T47D (cell line): ENCODE measurements around the gene CXCR4.

Experiments used
- DNase-seq, 2 experiments: peaks; one replicate each; pipeline versions ENCODE4 v3.0.0 to v3.0.0-alpha.2; 2011 to 2012; ENCODE audit warnings: low read depth in 1 of 2, low spot score in 1 of 2
- JUND ChIP-seq: IDR thresholded peaks from 2 replicates; pipeline ENCODE4 v1.6.1; 2012; ENCODE audit warnings: low read depth
- in situ Hi-C: cut with HindIII; loops from 2 replicates; pipeline ENCODE4 v1.10.0; 2016; ENCODE audit warnings: low sequenced_read_pairs, low pct_unique_long_range_greater_than_20kb

The CXCR4 gene

DNA sequence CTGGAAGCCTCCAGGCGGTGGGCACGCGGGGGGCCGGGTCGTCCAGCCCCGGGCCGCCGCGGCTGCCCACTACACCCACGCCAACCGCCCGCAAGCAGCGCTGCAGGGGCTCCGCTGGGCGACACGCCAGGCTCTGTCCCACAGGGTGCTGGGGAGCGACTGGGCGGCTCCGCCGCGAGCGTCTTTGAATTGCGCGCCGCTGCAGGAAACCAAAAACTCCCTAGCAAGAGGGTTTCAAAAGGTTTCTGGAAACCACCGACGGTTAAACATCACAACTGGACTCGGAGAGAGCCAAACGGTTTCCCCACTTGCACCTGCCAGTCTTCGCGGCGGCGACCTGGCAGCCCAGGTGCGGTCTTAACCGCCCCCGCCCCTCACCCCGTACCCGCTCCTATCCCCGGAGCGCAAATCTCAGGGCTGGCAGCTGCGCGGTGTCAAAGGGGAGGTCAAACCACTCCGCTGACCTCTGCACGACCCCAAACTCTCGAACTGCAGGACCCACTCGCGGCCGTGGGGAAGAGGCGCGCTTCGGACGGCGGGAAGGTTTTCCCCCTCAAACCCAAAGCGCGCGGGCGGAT is 1.0 kb downstream of the CXCR4 start:
- no peak for DNase-seq
- TF ChIP-seq JUND: no peak
- in situ Hi-C loops: no loop called here

DNA sequence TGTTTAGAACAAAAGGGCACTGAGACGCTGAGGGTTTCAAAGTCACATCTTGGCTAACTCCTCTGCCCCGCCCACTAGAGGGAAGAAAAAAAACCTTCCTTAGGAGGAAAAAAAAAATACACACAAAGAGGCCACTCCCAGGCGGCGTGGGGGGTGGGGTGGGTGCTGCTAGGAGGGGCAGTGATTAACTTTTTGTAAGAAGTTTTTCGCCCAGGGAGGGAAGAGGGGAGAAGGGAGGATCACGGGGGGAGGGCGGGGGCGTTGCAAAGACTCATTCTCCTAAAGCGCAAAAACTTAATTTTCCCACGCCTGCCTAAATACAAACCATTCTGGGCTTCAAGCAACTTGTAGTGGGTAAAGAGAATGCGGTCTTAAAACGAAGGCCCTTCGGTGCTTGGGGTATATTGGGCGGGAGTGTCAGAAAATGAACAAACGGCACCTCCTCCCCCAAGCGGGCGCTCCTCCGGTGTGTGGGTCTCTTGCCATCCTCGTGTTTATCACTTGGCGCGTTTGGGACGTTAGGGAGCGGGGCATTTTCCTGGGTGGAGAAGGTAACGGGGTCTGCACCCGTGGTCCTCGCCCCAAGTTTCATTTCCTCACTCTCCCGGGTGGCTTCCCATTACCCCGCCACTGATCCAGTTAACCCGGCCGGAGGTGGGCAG is 1.7 kb downstream of the CXCR4 start:
- no peak for TF ChIP-seq JUND
- DNase-seq: no peak
- in situ Hi-C loops: no loop called here

DNA sequence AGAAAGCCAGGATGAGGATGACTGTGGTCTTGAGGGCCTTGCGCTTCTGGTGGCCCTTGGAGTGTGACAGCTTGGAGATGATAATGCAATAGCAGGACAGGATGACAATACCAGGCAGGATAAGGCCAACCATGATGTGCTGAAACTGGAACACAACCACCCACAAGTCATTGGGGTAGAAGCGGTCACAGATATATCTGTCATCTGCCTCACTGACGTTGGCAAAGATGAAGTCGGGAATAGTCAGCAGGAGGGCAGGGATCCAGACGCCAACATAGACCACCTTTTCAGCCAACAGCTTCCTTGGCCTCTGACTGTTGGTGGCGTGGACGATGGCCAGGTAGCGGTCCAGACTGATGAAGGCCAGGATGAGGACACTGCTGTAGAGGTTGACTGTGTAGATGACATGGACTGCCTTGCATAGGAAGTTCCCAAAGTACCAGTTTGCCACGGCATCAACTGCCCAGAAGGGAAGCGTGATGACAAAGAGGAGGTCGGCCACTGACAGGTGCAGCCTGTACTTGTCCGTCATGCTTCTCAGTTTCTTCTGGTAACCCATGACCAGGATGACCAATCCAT is 2.7 kb downstream of the CXCR4 start:
- no peak for TF ChIP-seq JUND
- in situ Hi-C loops: no loop called here
- DNase-seq: no peak

DNA sequence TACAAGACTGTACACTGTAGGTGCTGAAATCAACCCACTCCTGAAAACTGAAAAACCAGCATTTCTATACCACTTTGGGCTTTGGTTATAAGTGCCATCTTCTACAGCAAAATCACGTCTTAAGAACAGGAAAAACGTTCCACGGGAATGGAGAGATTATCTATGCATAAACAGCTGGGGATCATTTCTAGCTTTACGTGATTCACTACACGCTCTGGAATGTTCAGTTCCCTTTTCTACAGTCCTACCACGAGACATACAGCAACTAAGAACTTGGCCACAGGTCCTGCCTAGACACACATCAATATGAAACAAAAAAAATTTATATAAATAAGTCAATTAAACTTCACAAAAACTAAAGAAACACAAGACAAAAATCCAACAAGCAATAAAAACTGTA is 3.6 kb downstream of the CXCR4 start:
- DNase-seq: no peak
- TF ChIP-seq JUND: no peak
- in situ Hi-C loops: no loop called here

DNA sequence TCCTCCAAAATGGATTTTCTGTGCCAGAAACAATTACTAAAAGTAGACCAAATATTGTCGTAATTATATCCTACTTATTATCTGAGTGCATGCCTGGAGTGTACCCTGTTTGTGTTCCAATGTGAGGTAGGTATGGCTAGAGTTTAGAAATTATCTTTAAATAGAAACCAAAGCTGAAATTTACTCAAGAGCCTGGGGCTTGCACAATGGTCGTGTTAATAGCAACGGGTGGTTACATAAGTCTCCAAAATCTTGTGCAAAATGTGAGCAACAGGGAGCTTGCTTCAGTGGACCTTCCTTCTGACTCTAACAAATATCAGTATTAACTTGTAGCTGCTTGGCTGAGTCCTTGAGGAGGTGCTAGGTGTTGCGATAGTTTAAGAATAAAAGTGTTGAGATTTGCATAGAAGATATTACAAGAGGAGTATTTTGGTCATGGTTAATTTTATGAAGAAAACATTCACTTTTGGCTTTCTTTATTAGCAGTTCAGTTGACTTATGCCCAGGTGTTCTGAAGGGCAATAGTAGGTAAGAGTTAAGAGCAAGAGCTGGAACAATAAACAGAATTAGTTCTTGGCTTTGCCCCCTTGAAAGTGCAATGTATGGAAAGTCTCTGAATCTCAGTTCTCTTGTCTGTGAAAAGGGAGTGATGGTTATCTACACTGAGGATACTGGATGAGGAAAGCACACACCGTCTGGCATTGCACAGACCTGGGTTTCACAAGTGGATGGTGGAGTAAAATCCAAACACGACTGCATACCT is 4.6 kb downstream of the CXCR4 start:
- in situ Hi-C loops: no loop called here
- no peak for TF ChIP-seq JUND
- DNase-seq: no peak

DNA sequence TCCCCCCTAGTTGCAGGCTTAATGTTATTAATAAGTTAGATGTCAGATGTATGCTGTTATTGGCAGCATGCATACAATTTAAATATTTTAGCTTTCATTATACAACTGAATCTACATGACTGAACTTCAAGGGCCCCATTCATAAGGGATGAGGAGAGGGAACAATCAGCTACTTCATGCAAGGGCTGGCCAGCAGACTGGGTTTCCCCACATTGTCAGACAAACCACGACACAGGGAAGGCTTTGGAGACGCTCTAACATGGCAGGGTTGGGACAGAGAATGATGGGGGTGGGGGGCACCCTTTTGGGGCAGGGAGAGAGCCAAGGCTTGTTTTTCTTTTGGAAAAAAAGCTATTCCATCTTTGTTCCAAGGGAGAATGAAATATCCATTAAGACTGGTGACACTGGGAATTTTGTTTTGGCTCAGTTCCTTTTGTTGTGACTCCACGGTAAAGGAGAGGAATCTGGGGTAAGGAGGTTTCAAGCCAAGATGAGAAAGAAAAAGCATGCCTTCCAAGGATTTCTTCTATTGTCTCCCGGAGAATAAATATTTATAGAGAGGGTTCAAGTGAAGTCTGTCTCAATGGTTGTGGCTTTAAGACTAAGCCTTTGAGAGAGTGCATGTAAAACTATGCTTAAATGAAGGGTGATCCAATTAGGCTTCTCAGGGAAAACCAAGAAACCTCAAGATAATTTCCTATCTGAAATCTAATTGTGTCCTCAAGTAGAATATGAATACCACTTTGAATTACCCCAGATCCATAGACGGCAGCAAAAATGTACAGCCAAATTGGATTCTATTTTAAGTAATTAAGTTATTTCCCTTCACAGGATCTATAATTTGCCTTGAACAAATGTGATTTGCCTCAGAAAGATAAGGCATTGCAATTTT is 5.4 kb downstream of the CXCR4 start:
- no peak for DNase-seq
- no peak for TF ChIP-seq JUND
- in situ Hi-C loops: no loop called here

DNA sequence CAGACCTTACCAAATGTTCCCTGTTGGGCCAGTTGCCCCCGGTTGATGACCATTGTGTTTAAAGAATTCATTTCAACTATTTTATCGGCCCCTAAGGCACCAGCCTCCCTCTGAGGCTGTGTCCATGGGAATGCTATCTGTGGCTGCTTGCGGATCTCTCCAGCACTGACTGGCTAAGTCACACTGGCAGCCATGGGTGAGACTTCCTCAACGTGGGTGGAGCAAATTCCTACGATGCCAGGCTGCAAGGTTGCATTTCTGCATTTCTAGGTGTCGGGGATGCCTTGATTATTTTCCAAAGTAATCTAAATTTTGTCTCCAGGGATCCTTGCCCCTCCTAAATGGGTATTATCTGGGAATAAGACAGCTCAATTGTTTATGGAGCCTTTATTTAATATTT is 6.2 kb downstream of the CXCR4 start:
- in situ Hi-C loops: no loop called here
- TF ChIP-seq JUND: no peak

DNA sequence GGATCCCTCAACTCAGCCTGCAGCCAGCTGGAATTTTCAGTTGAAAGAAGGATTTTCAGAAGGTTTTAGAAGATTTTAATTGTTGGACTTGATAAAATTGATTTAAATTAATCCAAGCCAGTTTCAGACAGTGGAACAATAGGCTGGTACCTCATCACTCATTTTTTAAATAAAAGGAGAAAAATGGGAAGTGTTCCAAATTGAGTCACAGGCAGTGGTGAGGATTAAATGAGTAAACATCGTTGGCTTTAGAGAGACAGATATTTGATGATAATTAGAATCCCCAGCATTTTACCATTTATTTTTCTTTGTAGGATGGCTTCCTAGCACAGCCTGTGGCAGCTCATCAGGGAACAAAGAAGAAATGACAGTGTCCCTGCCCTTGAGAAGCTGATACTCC is 7.4 kb downstream of the CXCR4 start:
- in situ Hi-C loops: no loop called here
- no peak for TF ChIP-seq JUND
- no peak for DNase-seq

More for the DNA sequence above, 6.2 kb downstream of the CXCR4 start:
- no peak for DNase-seq

DNA sequence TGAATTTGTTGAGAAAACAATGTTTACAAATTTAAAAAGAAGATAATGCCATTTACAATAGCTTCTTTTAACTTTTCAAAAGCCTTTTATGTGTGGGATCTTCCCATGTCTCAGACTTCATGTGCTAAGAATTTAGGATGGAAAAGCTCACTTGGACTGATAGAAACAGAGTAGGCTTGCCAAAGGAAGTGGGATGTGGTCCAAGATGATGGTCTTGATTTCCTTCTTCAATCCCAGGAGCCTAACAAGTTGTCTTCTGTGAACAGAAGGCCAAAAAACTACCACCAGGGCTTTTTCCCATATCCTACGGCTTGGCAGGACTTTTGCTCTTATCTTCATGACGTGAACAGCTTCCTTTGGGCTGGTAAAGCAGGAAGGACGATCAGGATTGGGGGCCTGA is 9.5 kb downstream of the CXCR4 start:
- no peak for DNase-seq
- TF ChIP-seq JUND: no peak
- in situ Hi-C loops: no loop called here

DNA sequence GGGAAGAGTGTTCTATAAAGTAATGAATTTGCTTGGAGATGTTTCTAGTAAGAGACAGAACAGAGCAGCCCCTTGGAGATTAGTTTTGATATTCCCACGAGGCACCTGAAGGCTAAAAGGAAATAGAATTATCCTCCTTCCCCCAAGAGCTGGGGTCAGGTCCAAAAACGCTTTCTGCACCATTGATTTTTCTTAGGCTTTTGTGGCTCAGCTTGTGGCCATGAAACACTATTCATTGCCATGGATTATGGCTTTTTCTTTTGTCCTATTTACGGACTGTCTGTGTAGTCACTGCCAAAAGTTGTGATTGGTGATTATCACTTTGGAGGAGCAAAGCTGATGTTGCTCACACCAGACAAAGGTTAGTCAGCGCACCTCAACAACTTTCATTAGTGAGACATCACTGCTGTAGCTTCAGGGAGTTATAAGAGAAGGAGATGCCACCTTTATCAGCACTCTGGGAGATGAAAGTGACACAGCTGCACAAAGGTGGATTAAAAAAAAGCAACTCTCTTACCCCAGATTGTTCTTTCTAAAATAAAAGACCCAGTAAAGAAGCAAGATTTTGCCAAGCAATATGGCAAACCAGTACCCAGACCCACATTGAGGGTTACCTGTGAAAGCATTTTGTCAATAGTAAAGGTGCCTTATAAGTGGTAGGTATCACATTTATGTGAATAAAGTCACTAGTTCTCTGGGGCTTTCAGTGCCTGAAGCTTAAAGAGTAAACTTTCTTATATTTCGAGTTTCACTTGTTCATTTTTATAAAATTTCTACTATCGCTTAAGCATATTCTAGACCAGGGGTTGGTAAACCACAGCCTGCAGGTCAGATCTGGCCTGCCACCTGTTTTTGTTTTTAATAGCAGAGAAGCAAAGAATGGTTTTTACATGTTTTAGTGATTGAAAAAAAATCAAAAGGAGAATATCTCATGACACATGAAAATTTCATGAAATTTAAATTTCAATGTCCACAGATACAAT is 10.6 kb downstream of the CXCR4 start:
- no peak for TF ChIP-seq JUND
- in situ Hi-C loops: no loop called here
- DNase-seq: no peak

DNA sequence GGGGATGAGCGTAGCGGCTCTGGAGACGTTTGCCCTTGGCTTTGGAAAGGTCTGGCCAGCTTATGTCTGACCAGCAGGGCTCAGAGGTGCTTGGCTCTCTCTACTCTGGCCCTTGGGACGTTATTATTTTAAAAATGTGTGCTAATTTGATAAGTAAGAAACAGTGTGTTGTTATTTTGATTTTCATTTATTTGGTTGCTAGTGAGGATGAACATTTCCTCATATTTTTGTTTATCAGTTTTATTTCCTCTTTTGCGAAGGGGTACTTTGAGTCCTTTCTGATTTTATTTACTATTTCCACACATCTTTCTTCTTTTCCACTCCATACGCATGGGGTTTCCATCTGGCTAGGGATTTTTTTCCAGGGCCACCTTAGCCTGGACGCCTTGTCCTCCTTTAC is 11.4 kb downstream of the CXCR4 start:
- DNase-seq: no peak
- no peak for TF ChIP-seq JUND
- in situ Hi-C loops: no loop called here
